Hepatocyte (in vitro differentiated cells): ENCODE measurements around the gene ARID4B. TPM values are rescaled to one million over a fixed set of nuclear protein-coding genes. Genes with fewer than 3 reads are reported as not detected.
"Not testable (repeated sequence)": the region's sequence is repeated elsewhere in the genome, so short reads cannot be mapped to it uniquely, and the experiment has no call there.

ENCODE experiments used
- DNase-seq: peaks from one replicate; pipeline ENCODE4 v3.0.0-alpha.2; 2016; ENCODE audit warnings: low spot score
- H2AFZ ChIP-seq: fragments of 200-600 bp; sonication (generic); 2 replicates; pipeline ENCODE4 v1.6.0; 2016; ENCODE audit warnings: antibody characterized with exemption, mild to moderate bottlenecking
- H3K27ac ChIP-seq: fragments of 200-600 bp; sonication (generic); 2 replicates; pipeline ENCODE4 v1.5.1; 2016; ENCODE audit warnings: mild to moderate bottlenecking
- H3K27me3 ChIP-seq: fragments of 200-600 bp; sonication (generic); 2 replicates; pipeline ENCODE4 v1.6.1; 2016
- H3K36me3 ChIP-seq: fragments of 200-600 bp; sonication (generic); replicated peaks from 2 replicates; pipeline ENCODE4 v1.5.1; 2016; ENCODE audit warnings: low read depth; ENCODE audit not compliant: insufficient read depth
- H3K4me1 ChIP-seq: fragments of 200-600 bp; sonication (generic); 2 replicates; pipeline ENCODE4 v1.5.1; 2016; ENCODE audit warnings: mild to moderate bottlenecking, moderate library complexity; ENCODE audit not compliant: insufficient read depth
- H3K4me2 ChIP-seq: fragments of 200-600 bp; sonication (generic); 2 replicates; pipeline ENCODE4 v1.6.0; 2016
- H3K4me3 ChIP-seq: fragments of 200-600 bp; sonication (generic); 2 replicates; pipeline ENCODE4 v1.5.1; 2016; ENCODE audit warnings: mild to moderate bottlenecking
- H3K79me2 ChIP-seq: fragments of 200-600 bp; sonication (generic); 2 replicates; pipeline ENCODE4 v1.6.0; 2017; ENCODE audit warnings: mild to moderate bottlenecking
- H3K9me2 ChIP-seq: fragments of 200-600 bp; sonication (generic); replicated peaks from 2 replicates; pipeline ENCODE4 v1.6.0; 2017; ENCODE audit warnings: mild to moderate bottlenecking; ENCODE audit not compliant: insufficient read depth
- H3K9me3 ChIP-seq: fragments of 200-600 bp; sonication (generic); 2 replicates; pipeline ENCODE4 v1.5.1; 2016; ENCODE audit warnings: low read depth, mild to moderate bottlenecking
- H4K20me1 ChIP-seq: fragments of 200-600 bp; sonication (generic); 2 replicates; pipeline ENCODE4 v1.6.0; 2016; ENCODE audit warnings: mild to moderate bottlenecking; ENCODE audit not compliant: insufficient read depth, poor library complexity, severe bottlenecking
- CTCF ChIP-seq: fragments of 200-600 bp; sonication (generic); IDR thresholded peaks from 2 replicates; pipeline ENCODE4 v1.5.1; 2016; ENCODE audit warnings: antibody characterized with exemption, mild to moderate bottlenecking; ENCODE audit not compliant: poor library complexity
- EZH2 ChIP-seq: fragments of 200-600 bp; sonication (generic); IDR thresholded peaks from 2 replicates; pipeline ENCODE4 v1.6.1; 2016; ENCODE audit warnings: antibody characterized with exemption, mild to moderate bottlenecking, borderline replicate concordance
- EZH2phosphoT487 ChIP-seq: fragments of 200-600 bp; sonication (generic); IDR thresholded peaks from one replicate; pipeline ENCODE4 v1.6.1; 2018; ENCODE audit warnings: antibody characterized with exemption, mild to moderate bottlenecking, low read depth, moderate library complexity; ENCODE audit not compliant: unreplicated experiment, severe bottlenecking
- WGBS: methylation state at CpG from one replicate; pipeline ENCODE4 v1.1.6; 2016; ENCODE audit warnings: low lambda C conversion rate; ENCODE audit errors: missing lambda C conversion rate; 5-methylcytosine and 5-hydroxymethylcytosine counted together
- polyA plus RNA-seq: library from polyadenylated mRNA; unstranded; fragments of >200 nt; fragmentation: Nextera tagmentation; extraction: Ambion mirVana; gene quantifications from 2 replicates; pipeline ENCODE4 v1.2.1, GENCODE V29; 2016
- total RNA-seq: library from RNA; depleted of rRNA; stranded (reverse); fragments of >200 nt; gene quantifications from 2 replicates; pipeline ENCODE4 v1.2.3, GENCODE V29; 2014

Gene ARID4B
- total and polyA plus RNA-seq, 2 experiments from 2014 or later = 29.4 to 35.0 TPM

GRCh38 chr1:235272851-235273250 is 55.1 kb downstream of the ARID4B start:
- H4K20me1 ChIP-seq = peaks cover 90% of the 10 kb centered on the region
- H3K9me3 ChIP-seq = no peaks in the 10 kb centered on the region
- 96% methylated on average over 4 of the region's 4 CpGs for WGBS
- H2AFZ ChIP-seq = no peak overlapping the region
- no peaks in the 10 kb centered on the region for H3K27me3 ChIP-seq
- DNase-seq = no peak
- no peak overlapping the region for H3K4me2 ChIP-seq
- TF ChIP-seq CTCF = no peak
- TF ChIP-seq EZH2 = no peak
- TF ChIP-seq EZH2phosphoT487 = no peak
- H3K4me3 ChIP-seq = no peak overlapping the region
- no peaks in the 10 kb centered on the region for H3K36me3 ChIP-seq
- peaks cover 98% of the 10 kb centered on the region for H3K79me2 ChIP-seq
- H3K4me1 ChIP-seq = peaks cover 5% of the 10 kb centered on the region
- H3K9me2 ChIP-seq = no peaks in the 10 kb centered on the region
- H3K27ac ChIP-seq = no peak overlapping the region

- H4K20me1 ChIP-seq = peaks cover 99% of the 10 kb centered on the region
- H3K27ac ChIP-seq = no peak overlapping the region
- no peak overlapping the region for H2AFZ ChIP-seq
- peaks cover 100% of the 10 kb centered on the region for H3K79me2 ChIP-seq
- no peaks in the 10 kb centered on the region for H3K36me3 ChIP-seq
- H3K4me3 ChIP-seq = no peak overlapping the region
- peaks cover 3% of the 10 kb centered on the region for H3K4me1 ChIP-seq
- H3K9me3 ChIP-seq = no peaks in the 10 kb centered on the region
- DNase-seq = no peak
- no peaks in the 10 kb centered on the region for H3K27me3 ChIP-seq
- TF ChIP-seq EZH2 (no peak), CTCF (no peak), EZH2phosphoT487 (no peak)
- no peak overlapping the region for H3K4me2 ChIP-seq
- H3K9me2 ChIP-seq = no peaks in the 10 kb centered on the region
Measured at GRCh38 chr1:235270625-235271024, 57.4 kb downstream of the ARID4B start.

- not testable (repeated sequence) for H3K4me1 ChIP-seq, H3K27ac ChIP-seq, H3K9me3 ChIP-seq, H3K27me3 ChIP-seq, DNase-seq, H3K4me3 ChIP-seq, H2AFZ ChIP-seq, H3K36me3 ChIP-seq, H3K4me2 ChIP-seq, H3K9me2 ChIP-seq
- Histone ChIP-seq H3K79me2 (peaks cover 100% of the 10 kb centered on the region), H4K20me1 (peaks cover 99% of the 10 kb centered on the region)
- WGBS = 93% methylated on average over 18 of the region's 18 CpGs
Measured at GRCh38 chr1:235269990-235270389, 58.0 kb downstream of the ARID4B start.

GRCh38 chr1:235268379-235269125 is 59.4 kb downstream of the ARID4B start:
- Histone ChIP-seq H4K20me1 (peaks cover 93% of the 10 kb centered on the region), H3K79me2 (peaks cover 100% of the 10 kb centered on the region), H3K27ac (no peak overlapping the region), H3K9me2 (no peaks in the 10 kb centered on the region), H3K9me3 (no peaks in the 10 kb centered on the region), H3K4me1 (peaks cover 3% of the 10 kb centered on the region), H2AFZ (no peak overlapping the region), H3K27me3 (no peaks in the 10 kb centered on the region), H3K4me2 (no peak overlapping the region), H3K4me3 (no peak overlapping the region), H3K36me3 (no peaks in the 10 kb centered on the region)
- TF ChIP-seq EZH2 = no peak
- TF ChIP-seq EZH2phosphoT487 = no peak
- TF ChIP-seq CTCF = no peak
- DNase-seq = no peak
- 99% methylated on average over 11 of the region's 11 CpGs for WGBS
